ENCODE data around the gene TSPAN18.

The TSPAN18 gene

DNA sequence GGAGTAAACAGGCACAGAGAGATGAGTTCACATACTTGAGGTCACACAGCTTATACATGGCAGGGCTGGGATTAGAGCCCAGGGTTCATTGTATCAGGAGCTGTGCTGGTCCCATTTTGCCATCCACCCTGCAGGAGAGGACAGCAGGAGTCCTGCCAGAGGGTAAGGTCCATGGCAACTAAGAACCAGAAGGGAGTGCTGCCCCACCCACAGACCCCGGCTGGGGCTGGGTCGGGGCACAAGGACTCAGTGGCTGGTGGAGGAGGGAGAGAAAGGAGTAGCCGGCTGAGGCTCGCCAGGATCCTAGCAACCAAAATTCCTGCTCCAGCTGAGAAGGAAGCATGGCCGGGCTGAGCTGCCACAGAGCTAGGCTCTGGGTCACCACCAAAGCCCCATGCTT lies 249.8 kb downstream of the TSPAN18 start:
- H4K20me1 ChIP-seq (ENCODE audit: insufficient read depth, low read length): no peaks in the 10 kb centered on the region
- H3K27me3 ChIP-seq (ENCODE audit: insufficient read depth, low read length): no peaks in the 10 kb centered on the region; the same call in 1 of the 2 replicates
- H3K9me2 ChIP-seq (ENCODE audit: low read depth, low read length): no peaks in the 10 kb centered on the region
- H2AFZ ChIP-seq (ENCODE audit: low read length): no peak overlapping the region
- H3K27ac ChIP-seq (ENCODE audit: low read depth, low read length, poor library complexity, severe bottlenecking): no peak overlapping the region
- H3K4me1 ChIP-seq (ENCODE audit: insufficient read depth, low read length, severe bottlenecking): no peaks in the 10 kb centered on the region
- H3K9ac ChIP-seq (ENCODE audit: low read length): no peak overlapping the region
- no peaks in the 10 kb centered on the region for H3K79me2 ChIP-seq (ENCODE audit: insufficient read depth, low read length)
- H3K4me3 ChIP-seq (ENCODE audit: low read depth, low read length, poor library complexity, severe bottlenecking): no peak overlapping the region
- no peaks in the 10 kb centered on the region for H3K9me3 ChIP-seq (ENCODE audit: low read length)
- no peak for TF ChIP-seq EZH2 (IDR thresholded peaks at IDR 0.05; ENCODE audit: borderline replicate concordance, low read length)
- TF ChIP-seq, protein P1, sequence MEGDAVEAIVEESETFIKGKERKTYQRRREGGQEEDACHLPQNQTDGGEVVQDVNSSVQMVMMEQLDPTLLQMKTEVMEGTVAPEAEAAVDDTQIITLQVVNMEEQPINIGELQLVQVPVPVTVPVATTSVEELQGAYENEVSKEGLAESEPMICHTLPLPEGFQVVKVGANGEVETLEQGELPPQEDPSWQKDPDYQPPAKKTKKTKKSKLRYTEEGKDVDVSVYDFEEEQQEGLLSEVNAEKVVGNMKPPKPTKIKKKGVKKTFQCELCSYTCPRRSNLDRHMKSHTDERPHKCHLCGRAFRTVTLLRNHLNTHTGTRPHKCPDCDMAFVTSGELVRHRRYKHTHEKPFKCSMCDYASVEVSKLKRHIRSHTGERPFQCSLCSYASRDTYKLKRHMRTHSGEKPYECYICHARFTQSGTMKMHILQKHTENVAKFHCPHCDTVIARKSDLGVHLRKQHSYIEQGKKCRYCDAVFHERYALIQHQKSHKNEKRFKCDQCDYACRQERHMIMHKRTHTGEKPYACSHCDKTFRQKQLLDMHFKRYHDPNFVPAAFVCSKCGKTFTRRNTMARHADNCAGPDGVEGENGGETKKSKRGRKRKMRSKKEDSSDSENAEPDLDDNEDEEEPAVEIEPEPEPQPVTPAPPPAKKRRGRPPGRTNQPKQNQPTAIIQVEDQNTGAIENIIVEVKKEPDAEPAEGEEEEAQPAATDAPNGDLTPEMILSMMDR (IDR thresholded peaks at IDR 0.05; ENCODE audit: low read length): no peak
- H3K4me2 ChIP-seq (ENCODE audit: low read length): no peak overlapping the region
- no peaks in the 10 kb centered on the region for H3F3A ChIP-seq (ENCODE audit: insufficient read depth, low read length)
- H3K36me3 ChIP-seq (ENCODE audit: insufficient read depth, low read length): no peaks in the 10 kb centered on the region

DNA sequence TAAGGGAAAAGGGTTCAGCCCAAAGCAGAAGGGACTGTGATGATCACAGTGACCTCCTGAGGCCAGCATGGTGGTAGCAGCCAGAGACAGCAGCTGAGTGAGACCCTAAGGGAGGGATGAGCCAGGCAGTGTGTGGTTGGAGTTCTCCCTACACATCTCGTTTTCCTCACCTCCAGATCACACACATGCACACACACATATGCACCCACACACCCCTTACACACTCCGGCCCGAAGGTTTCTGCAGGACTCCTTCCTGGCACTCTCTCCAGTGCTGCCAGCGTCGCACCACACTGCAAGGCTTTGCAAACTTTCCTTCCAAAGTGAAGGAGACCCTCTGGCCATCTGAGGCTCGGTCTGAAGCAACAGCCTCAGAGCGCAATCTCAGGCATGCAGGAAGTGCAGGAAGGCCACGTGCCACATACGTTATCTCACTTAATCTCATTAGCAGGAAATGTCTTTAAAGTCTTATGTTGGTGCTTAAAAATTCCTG lies 250.8 kb downstream of the TSPAN18 start:
- Histone ChIP-seq H3K4me1 (ENCODE audit: insufficient read depth, low read length, severe bottlenecking) (no peaks in the 10 kb centered on the region), H4K20me1 (ENCODE audit: insufficient read depth, low read length) (no peaks in the 10 kb centered on the region), H3K4me3 (ENCODE audit: low read depth, low read length, poor library complexity, severe bottlenecking) (no peak overlapping the region), H3K27ac (ENCODE audit: low read depth, low read length, poor library complexity, severe bottlenecking) (no peak overlapping the region), H3K4me2 (ENCODE audit: low read length) (no peak overlapping the region), H2AFZ (ENCODE audit: low read length) (no peak overlapping the region), H3K9me2 (ENCODE audit: low read depth, low read length) (no peaks in the 10 kb centered on the region), H3K79me2 (ENCODE audit: insufficient read depth, low read length) (no peaks in the 10 kb centered on the region), H3K9me3 (ENCODE audit: low read length) (no peaks in the 10 kb centered on the region), H3K27me3 (ENCODE audit: insufficient read depth, low read length) (no peaks in the 10 kb centered on the region; the same call in 1 of the 2 replicates), H3F3A (ENCODE audit: insufficient read depth, low read length) (no peaks in the 10 kb centered on the region), H3K9ac (ENCODE audit: low read length) (no peak overlapping the region), H3K36me3 (ENCODE audit: insufficient read depth, low read length) (no peaks in the 10 kb centered on the region)
- TF ChIP-seq EZH2 (IDR thresholded peaks at IDR 0.05; ENCODE audit: borderline replicate concordance, low read length): no peak
- TF ChIP-seq, protein P1 (IDR thresholded peaks at IDR 0.05; ENCODE audit: low read length): no peak

DNA sequence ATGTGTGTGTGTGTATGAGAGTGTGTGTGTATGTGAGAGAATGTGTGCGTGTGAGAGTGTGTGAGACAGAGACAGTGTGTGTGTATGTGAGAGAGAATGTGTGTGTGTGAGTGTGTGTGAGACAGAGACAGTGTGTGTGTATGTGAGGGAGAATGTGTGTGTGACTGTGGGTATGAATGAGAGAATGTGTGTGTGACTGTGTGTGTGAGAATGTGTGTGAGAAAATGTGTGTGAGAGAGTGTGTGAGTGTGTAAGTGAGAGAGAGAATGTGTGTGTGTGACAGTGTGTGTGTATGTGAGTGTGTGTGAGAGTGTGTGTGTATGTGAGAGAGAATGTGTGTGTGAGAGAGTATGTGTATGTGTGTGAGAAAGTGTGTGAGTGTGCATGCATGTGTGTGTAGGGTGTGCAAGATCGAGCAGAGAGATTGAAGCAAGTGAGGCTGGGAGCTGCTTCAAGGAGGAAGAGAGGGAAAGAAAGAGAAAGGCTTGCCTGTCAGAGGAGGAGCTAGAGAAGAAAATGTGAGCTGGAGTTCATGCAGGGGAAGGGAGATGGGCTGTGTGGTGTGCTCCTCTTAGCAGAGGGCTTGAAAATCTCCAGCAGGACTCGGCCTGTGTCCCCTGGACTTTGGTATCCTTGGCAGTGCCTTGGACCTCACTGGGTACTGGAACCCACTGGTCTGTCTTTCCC lies 251.7 kb downstream of the TSPAN18 start:
- Histone ChIP-seq H4K20me1 (ENCODE audit: insufficient read depth, low read length) (no peaks in the 10 kb centered on the region), H3K9me3 (ENCODE audit: low read length) (no peaks in the 10 kb centered on the region), H3K4me3 (ENCODE audit: low read depth, low read length, poor library complexity, severe bottlenecking) (no peak overlapping the region), H3K79me2 (ENCODE audit: insufficient read depth, low read length) (no peaks in the 10 kb centered on the region), H3K9ac (ENCODE audit: low read length) (no peak overlapping the region), H3K4me1 (ENCODE audit: insufficient read depth, low read length, severe bottlenecking) (no peaks in the 10 kb centered on the region), H3F3A (ENCODE audit: insufficient read depth, low read length) (no peaks in the 10 kb centered on the region), H2AFZ (ENCODE audit: low read length) (no peak overlapping the region), H3K9me2 (ENCODE audit: low read depth, low read length) (no peaks in the 10 kb centered on the region), H3K4me2 (ENCODE audit: low read length) (no peak overlapping the region), H3K36me3 (ENCODE audit: insufficient read depth, low read length) (no peaks in the 10 kb centered on the region), H3K27me3 (ENCODE audit: insufficient read depth, low read length) (no peaks in the 10 kb centered on the region; the same call in 1 of the 2 replicates), H3K27ac (ENCODE audit: low read depth, low read length, poor library complexity, severe bottlenecking) (no peak overlapping the region)
- TF ChIP-seq, protein P1 (IDR thresholded peaks at IDR 0.05; ENCODE audit: low read length): no peak
- no peak for TF ChIP-seq EZH2 (IDR thresholded peaks at IDR 0.05; ENCODE audit: borderline replicate concordance, low read length)

Measured in OCI-LY1 (cell line).